Hepatocyte (in vitro differentiated cells): ENCODE results near the gene RCC2. TPM values are rescaled to one million over a fixed set of nuclear protein-coding genes. Genes with fewer than 3 reads are reported as not detected.
A peak's percentile ranks its signal among the peaks of the same experiment; 100 is the strongest.
"Not testable (repeated sequence)": the region's sequence is repeated elsewhere in the genome, so short reads cannot be mapped to it uniquely, and the experiment has no call there.

Source experiments
- DNase-seq: peaks from one replicate; pipeline ENCODE4 v3.0.0-alpha.2; 2016; ENCODE audit warnings: low spot score
- H2AFZ ChIP-seq: fragments of 200-600 bp; sonication (generic); 2 replicates; pipeline ENCODE4 v1.6.0; 2016; ENCODE audit warnings: antibody characterized with exemption, mild to moderate bottlenecking
- H3K27ac ChIP-seq: fragments of 200-600 bp; sonication (generic); 2 replicates; pipeline ENCODE4 v1.5.1; 2016; ENCODE audit warnings: mild to moderate bottlenecking
- H3K27me3 ChIP-seq: fragments of 200-600 bp; sonication (generic); 2 replicates; pipeline ENCODE4 v1.6.1; 2016
- H3K36me3 ChIP-seq: fragments of 200-600 bp; sonication (generic); replicated peaks from 2 replicates; pipeline ENCODE4 v1.5.1; 2016; ENCODE audit warnings: low read depth; ENCODE audit not compliant: insufficient read depth
- H3K4me1 ChIP-seq: fragments of 200-600 bp; sonication (generic); 2 replicates; pipeline ENCODE4 v1.5.1; 2016; ENCODE audit warnings: mild to moderate bottlenecking, moderate library complexity; ENCODE audit not compliant: insufficient read depth
- H3K4me2 ChIP-seq: fragments of 200-600 bp; sonication (generic); 2 replicates; pipeline ENCODE4 v1.6.0; 2016
- H3K4me3 ChIP-seq: fragments of 200-600 bp; sonication (generic); 2 replicates; pipeline ENCODE4 v1.5.1; 2016; ENCODE audit warnings: mild to moderate bottlenecking
- H3K79me2 ChIP-seq: fragments of 200-600 bp; sonication (generic); 2 replicates; pipeline ENCODE4 v1.6.0; 2017; ENCODE audit warnings: mild to moderate bottlenecking
- H3K9me2 ChIP-seq: fragments of 200-600 bp; sonication (generic); replicated peaks from 2 replicates; pipeline ENCODE4 v1.6.0; 2017; ENCODE audit warnings: mild to moderate bottlenecking; ENCODE audit not compliant: insufficient read depth
- H3K9me3 ChIP-seq: fragments of 200-600 bp; sonication (generic); 2 replicates; pipeline ENCODE4 v1.5.1; 2016; ENCODE audit warnings: low read depth, mild to moderate bottlenecking
- H4K20me1 ChIP-seq: fragments of 200-600 bp; sonication (generic); 2 replicates; pipeline ENCODE4 v1.6.0; 2016; ENCODE audit warnings: mild to moderate bottlenecking; ENCODE audit not compliant: insufficient read depth, poor library complexity, severe bottlenecking
- EZH2 ChIP-seq: fragments of 200-600 bp; sonication (generic); IDR thresholded peaks from 2 replicates; pipeline ENCODE4 v1.6.1; 2016; ENCODE audit warnings: antibody characterized with exemption, mild to moderate bottlenecking, borderline replicate concordance
- EZH2phosphoT487 ChIP-seq: fragments of 200-600 bp; sonication (generic); IDR thresholded peaks from one replicate; pipeline ENCODE4 v1.6.1; 2018; ENCODE audit warnings: antibody characterized with exemption, mild to moderate bottlenecking, low read depth, moderate library complexity; ENCODE audit not compliant: unreplicated experiment, severe bottlenecking
- WGBS: methylation state at CpG from one replicate; pipeline ENCODE4 v1.1.6; 2016; ENCODE audit warnings: low lambda C conversion rate; ENCODE audit errors: missing lambda C conversion rate; 5-methylcytosine and 5-hydroxymethylcytosine counted together
- polyA plus RNA-seq: library from polyadenylated mRNA; unstranded; fragments of >200 nt; fragmentation: Nextera tagmentation; extraction: Ambion mirVana; gene quantifications from 2 replicates; pipeline ENCODE4 v1.2.1, GENCODE V29; 2016
- total RNA-seq: library from RNA; depleted of rRNA; stranded (reverse); fragments of >200 nt; gene quantifications from 2 replicates; pipeline ENCODE4 v1.2.3, GENCODE V29; 2014
- TF ChIP-seq, protein P1 (sequence below): fragments of 200-600 bp; sonication (generic); IDR thresholded peaks from 2 replicates; pipeline ENCODE4 v1.5.1; 2016; ENCODE audit warnings: antibody characterized with exemption, mild to moderate bottlenecking; ENCODE audit not compliant: poor library complexity

The RCC2 gene
- total and polyA plus RNA-seq, 2 experiments from 2014 or later = 22.5 to 56.9 TPM

GRCh38 chr1:17480846-17481245 lies 41.4 kb upstream of the RCC2 start:
- Histone ChIP-seq H3K27me3 (no peaks in the 10 kb centered on the region), H3K4me3 (no peak overlapping the region), H3K4me1 (peaks cover 7% of the 10 kb centered on the region), H4K20me1 (no peaks in the 10 kb centered on the region), H3K4me2 (no peak overlapping the region), H3K79me2 (no peaks in the 10 kb centered on the region), H3K9me3 (no peaks in the 10 kb centered on the region), H3K27ac (no peak overlapping the region), H2AFZ (no peak overlapping the region), H3K9me2 (no peaks in the 10 kb centered on the region), H3K36me3 (no peaks in the 10 kb centered on the region)
- WGBS = 84% methylated on average over 7 of the region's 7 CpGs
- no peak for DNase-seq
- TF ChIP-seq, protein P1, sequence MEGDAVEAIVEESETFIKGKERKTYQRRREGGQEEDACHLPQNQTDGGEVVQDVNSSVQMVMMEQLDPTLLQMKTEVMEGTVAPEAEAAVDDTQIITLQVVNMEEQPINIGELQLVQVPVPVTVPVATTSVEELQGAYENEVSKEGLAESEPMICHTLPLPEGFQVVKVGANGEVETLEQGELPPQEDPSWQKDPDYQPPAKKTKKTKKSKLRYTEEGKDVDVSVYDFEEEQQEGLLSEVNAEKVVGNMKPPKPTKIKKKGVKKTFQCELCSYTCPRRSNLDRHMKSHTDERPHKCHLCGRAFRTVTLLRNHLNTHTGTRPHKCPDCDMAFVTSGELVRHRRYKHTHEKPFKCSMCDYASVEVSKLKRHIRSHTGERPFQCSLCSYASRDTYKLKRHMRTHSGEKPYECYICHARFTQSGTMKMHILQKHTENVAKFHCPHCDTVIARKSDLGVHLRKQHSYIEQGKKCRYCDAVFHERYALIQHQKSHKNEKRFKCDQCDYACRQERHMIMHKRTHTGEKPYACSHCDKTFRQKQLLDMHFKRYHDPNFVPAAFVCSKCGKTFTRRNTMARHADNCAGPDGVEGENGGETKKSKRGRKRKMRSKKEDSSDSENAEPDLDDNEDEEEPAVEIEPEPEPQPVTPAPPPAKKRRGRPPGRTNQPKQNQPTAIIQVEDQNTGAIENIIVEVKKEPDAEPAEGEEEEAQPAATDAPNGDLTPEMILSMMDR = no peak
- no peak for TF ChIP-seq EZH2
- no peak for TF ChIP-seq EZH2phosphoT487

DNA sequence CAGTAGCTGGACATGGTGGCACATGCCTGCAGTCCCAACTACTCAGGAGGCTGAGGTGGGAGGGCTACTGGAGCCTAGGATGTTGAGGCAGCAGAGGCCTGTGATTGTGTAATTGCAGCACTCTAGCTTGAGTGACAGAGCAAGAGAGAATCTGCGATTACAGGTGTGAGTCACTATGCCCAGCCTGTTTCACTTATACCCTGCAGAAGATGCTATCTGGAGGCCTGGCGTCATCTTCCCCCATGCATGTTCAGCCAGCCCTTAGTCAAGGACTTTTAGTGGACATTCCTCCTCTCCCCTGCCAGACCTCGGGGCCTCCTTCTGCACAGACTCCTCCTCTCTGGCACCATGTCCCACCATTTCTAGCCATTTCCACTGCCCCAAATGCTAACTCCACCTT lies 36.3 kb upstream of the RCC2 start:
- no peaks in the 10 kb centered on the region for H3K79me2 ChIP-seq
- WGBS = 48% methylated on average over 3 of the region's 3 CpGs

DNA sequence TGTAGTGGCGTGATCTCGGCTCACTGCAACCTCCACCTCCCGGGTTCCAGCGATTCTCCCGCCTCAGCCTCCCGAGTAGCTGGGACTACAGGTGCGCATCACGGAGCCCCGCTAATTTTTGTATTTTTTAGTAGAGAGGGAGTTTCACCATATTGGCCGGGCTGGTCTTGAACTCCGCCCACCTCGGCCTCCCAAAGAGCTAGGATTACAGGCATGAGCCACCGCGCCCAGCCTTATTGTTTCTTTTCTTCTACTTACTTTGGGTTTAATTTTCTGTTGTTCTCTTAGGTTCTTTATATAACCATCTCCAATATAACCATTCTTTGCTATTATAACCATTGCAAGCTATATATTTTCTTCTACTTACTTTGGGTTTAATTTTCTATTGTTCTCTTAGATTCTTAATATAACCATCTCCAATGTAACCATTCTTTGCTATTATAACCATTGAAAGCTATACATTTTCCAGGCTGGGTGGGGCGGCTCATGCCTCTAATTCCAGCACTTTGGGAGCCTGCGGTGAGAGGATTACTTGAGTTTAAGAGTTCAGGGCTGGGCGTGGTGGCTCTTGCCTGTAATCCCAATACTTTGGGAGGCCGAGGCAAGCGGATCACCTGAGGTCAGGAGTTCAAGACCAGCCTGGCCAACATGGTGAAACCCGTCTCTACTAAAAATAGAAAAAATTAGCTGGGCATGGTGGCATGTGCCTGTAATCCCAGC lies 35.5 kb upstream of the RCC2 start:
- not testable (repeated sequence) for H4K20me1 ChIP-seq, H3K36me3 ChIP-seq, H3K79me2 ChIP-seq, H2AFZ ChIP-seq, H3K27ac ChIP-seq, H3K9me3 ChIP-seq, H3K4me2 ChIP-seq, H3K4me3 ChIP-seq, H3K9me2 ChIP-seq, H3K4me1 ChIP-seq, H3K27me3 ChIP-seq, DNase-seq
- WGBS = 86% methylated on average over 20 of the region's 20 CpGs

More for the DNA sequence above, 36.3 kb upstream of the RCC2 start:
- H3K36me3 ChIP-seq = no peaks in the 10 kb centered on the region
- peaks cover 7% of the 10 kb centered on the region for H3K4me1 ChIP-seq
- no peaks in the 10 kb centered on the region for H3K27me3 ChIP-seq
- peak overlapping the region; percentile 28 for H3K27ac ChIP-seq
- H3K9me2 ChIP-seq = no peaks in the 10 kb centered on the region
- TF ChIP-seq EZH2phosphoT487 = no peak
- no peak for TF ChIP-seq EZH2
- TF ChIP-seq, protein P1 = no peak
- no peak overlapping the region for H3K4me3 ChIP-seq
- no peaks in the 10 kb centered on the region for H3K9me3 ChIP-seq
- peak; percentile 66 for DNase-seq
- H4K20me1 ChIP-seq = no peaks in the 10 kb centered on the region
- no peak overlapping the region for H3K4me2 ChIP-seq
- H2AFZ ChIP-seq = no peak overlapping the region

- H4K20me1 ChIP-seq = no peaks in the 10 kb centered on the region
- no peaks in the 10 kb centered on the region for H3K4me1 ChIP-seq
- 54% methylated on average over 5 of the region's 5 CpGs for WGBS
- H3K4me3 ChIP-seq = no peak overlapping the region
- DNase-seq = no peak
- H2AFZ ChIP-seq = no peak overlapping the region
- no peaks in the 10 kb centered on the region for H3K36me3 ChIP-seq
- H3K9me2 ChIP-seq = no peaks in the 10 kb centered on the region
- no peaks in the 10 kb centered on the region for H3K27me3 ChIP-seq
- TF ChIP-seq EZH2 (no peak), EZH2phosphoT487 (no peak)
- TF ChIP-seq, protein P1 = no peak
- H3K4me2 ChIP-seq = no peak overlapping the region
- no peaks in the 10 kb centered on the region for H3K79me2 ChIP-seq
- H3K27ac ChIP-seq = no peak overlapping the region
- H3K9me3 ChIP-seq = no peaks in the 10 kb centered on the region
Measured at GRCh38 chr1:17472814-17473213, 33.3 kb upstream of the RCC2 start.
